Endothelial cell of umbilical vein (primary cell): ENCODE measurements around the gene ZNF334. TPM values are rescaled to one million over a fixed set of nuclear protein-coding genes. Genes with fewer than 3 reads are reported as not detected.

Experiments used
- BruUV-seq: library from RNA; stranded (reverse); fragments of 400-500 nt; replicated peaks from 2 replicates; lab custom pipeline; 2021; lab: Mats Ljungman, UMichigan
- CTCF ChIA-PET: fragments of 300-600, 350-600 bp; sonication (Branson Sonifier 250); formaldehyde crosslinking; loops from one replicate; lab custom pipeline; 2021; ENCODE audit warnings: antibody characterized with exemption, inconsistent platforms; lab: Charles Lee
- POLR2A ChIA-PET: fragments of 300-600, 350-600 bp; sonication (Branson Sonifier 250); formaldehyde crosslinking; loops from one replicate; lab custom pipeline; 2021; ENCODE audit warnings: antibody characterized with exemption, inconsistent platforms; lab: Charles Lee
- DNase-seq: peaks from one replicate; pipeline ENCODE4 v3.0.0-alpha.2; 2011; ENCODE audit warnings: low read depth, low spot score
- FAIRE-seq: peaks from 2 replicates; lab custom pipeline; 2011; peaks lifted over from hg19 to GRCh38; lab: Jason Lieb, UNC
- H2AFZ ChIP-seq: 2 replicates; pipeline ENCODE4 v1.6.0; 2012; ENCODE audit warnings: low read depth, low read length, control low read depth, inconsistent platforms
- H3K27ac ChIP-seq: 2 replicates; pipeline ENCODE4 v1.5.1; 2011; ENCODE audit warnings: low read depth, mild to moderate bottlenecking, control low read depth, low read length, moderate library complexity; ENCODE audit not compliant: insufficient read depth
- H3K27me3 ChIP-seq, 2 experiments: 2 replicates each; pipeline versions ENCODE4 v1.6.0 to v1.6.1; 2011; ENCODE audit warnings: low read length in 2 of 2, mixed read lengths in 1 of 2; ENCODE audit not compliant: control insufficient read depth in 2 of 2, insufficient read depth in 2 of 2
- H3K36me3 ChIP-seq, 2 experiments: 2 replicates in 1 of 2; 3 replicates in 1 of 2; pipeline ENCODE4 v1.5.1; 2011; ENCODE audit warnings: low read length in 2 of 2, mild to moderate bottlenecking in 1 of 2, moderate library complexity in 1 of 2; ENCODE audit not compliant: control insufficient read depth in 2 of 2, insufficient read depth in 2 of 2; ENCODE audit errors: extremely low read depth in 1 of 2
- H3K4me1 ChIP-seq: 3 replicates; pipeline ENCODE4 v1.5.1; 2011; ENCODE audit warnings: mild to moderate bottlenecking, low read length; ENCODE audit not compliant: control insufficient read depth, insufficient read depth; ENCODE audit errors: extremely low read depth
- H3K4me2 ChIP-seq: 2 replicates; pipeline ENCODE4 v1.6.1; 2011; ENCODE audit warnings: low read length, control low read depth, mixed read lengths; ENCODE audit not compliant: insufficient read depth
- H3K4me3 ChIP-seq, 3 experiments: fragments of 200-600 bp in 1 of 3; sonication (generic), shearing (Covaris generic) in 1 of 3; replicated peaks in 1 of 3; 2 replicates each; pipeline ENCODE4 v1.5.1; 2011 to 2016; ENCODE audit warnings: control low read depth in 3 of 3, low read length in 3 of 3, mild to moderate bottlenecking in 2 of 3, inconsistent platforms in 1 of 3, low read depth in 1 of 3, moderate library complexity in 1 of 3; ENCODE audit not compliant: insufficient read depth in 1 of 3
- H3K79me2 ChIP-seq: 2 replicates; pipeline ENCODE4 v1.6.0; 2012; ENCODE audit warnings: low read length, inconsistent platforms; ENCODE audit not compliant: control insufficient read depth, insufficient read depth
- H3K9ac ChIP-seq: replicated peaks from 2 replicates; pipeline ENCODE3; 2011; ENCODE audit warnings: low read length, control low read depth; ENCODE audit not compliant: insufficient read depth; ENCODE audit errors: extremely low read depth
- H3K9me1 ChIP-seq: replicated peaks from 3 replicates; pipeline ENCODE4 v1.6.0; 2011; ENCODE audit warnings: mild to moderate bottlenecking, low read length; ENCODE audit not compliant: control insufficient read depth, insufficient read depth; ENCODE audit errors: extremely low read depth
- H3K9me3 ChIP-seq: replicated peaks from 2 replicates; pipeline ENCODE4 v1.5.1; 2012; ENCODE audit warnings: low read length, inconsistent platforms; ENCODE audit not compliant: control insufficient read depth, insufficient read depth
- H4K20me1 ChIP-seq: replicated peaks from 2 replicates; pipeline ENCODE3; 2011; ENCODE audit warnings: mild to moderate bottlenecking, low read length; ENCODE audit not compliant: control insufficient read depth, insufficient read depth; ENCODE audit errors: extremely low read depth
- CTCF ChIP-seq, 2 donors: IDR thresholded peaks; 1 replicate in 1 of 2; 2 replicates in 1 of 2; pipeline ENCODE4 v1.5.1; 2011; ENCODE audit warnings: low read length in 2 of 2, mild to moderate bottlenecking in 2 of 2, moderate library complexity in 2 of 2, control low read depth in 1 of 2, inconsistent platforms in 1 of 2, low read depth in 1 of 2; ENCODE audit not compliant: insufficient read depth in 1 of 2; ENCODE audit errors: extremely low read depth in 1 of 2
- EZH2 ChIP-seq: IDR thresholded peaks from 2 replicates; pipeline ENCODE4 v1.6.1; 2012; ENCODE audit warnings: borderline replicate concordance, low read depth, mild to moderate bottlenecking, moderate library complexity, low read length, inconsistent platforms; ENCODE audit not compliant: severe bottlenecking
- FOS ChIP-seq: IDR thresholded peaks from 2 replicates; pipeline ENCODE4 v1.6.1; 2011; ENCODE audit warnings: mild to moderate bottlenecking, low read length, moderate library complexity, borderline replicate concordance; ENCODE audit not compliant: insufficient read depth
- GATA2 ChIP-seq: IDR thresholded peaks from 2 replicates; pipeline ENCODE4 v1.7.0; 2011; ENCODE audit warnings: low read depth, mild to moderate bottlenecking, moderate library complexity, mixed read lengths, low read length; ENCODE audit not compliant: insufficient read length, insufficient read depth
- JUN ChIP-seq: IDR thresholded peaks from 2 replicates; pipeline ENCODE4 v1.6.1; 2011; ENCODE audit warnings: borderline replicate concordance, low read depth; ENCODE audit not compliant: insufficient read length, insufficient read depth
- MAX ChIP-seq: IDR thresholded peaks from 2 replicates; pipeline ENCODE4 v1.6.1; 2011; ENCODE audit not compliant: insufficient read depth, insufficient read length
- MYC ChIP-seq: IDR thresholded peaks from one replicate; pipeline ENCODE4 v1.6.1; 2011; ENCODE audit warnings: mild to moderate bottlenecking, low read depth, low read length
- POLR2A ChIP-seq: IDR thresholded peaks from 2 replicates; pipeline ENCODE4 v1.6.1; 2012; ENCODE audit warnings: low read depth, mild to moderate bottlenecking, control low read depth, low read length
- POLR2AphosphoS5 ChIP-seq: IDR thresholded peaks from 2 replicates; pipeline ENCODE4 v1.6.1; 2012; ENCODE audit warnings: low read depth, mild to moderate bottlenecking, control low read depth, low read length, moderate library complexity; ENCODE audit not compliant: insufficient read depth
- dilution Hi-C: fragments of 300-500 bp; cut with MboI; formaldehyde crosslinking; loops from one replicate; pipeline ENCODE4 v1.15.0; 2019; ENCODE audit warnings: low sequenced_read_pairs; ENCODE audit not compliant: extremely low pct_ligation_motif_present
- intact Hi-C: fragments of 100-400 bp; cut with micrococcal nuclease; formaldehyde crosslinking; loops from one replicate; pipeline ENCODE4 v1.10.0; 2022
- polyA plus RNA-seq, 4 experiments: library from polyadenylated mRNA; depleted of rRNA in 3 of 4; stranded (reverse) in 3 of 4; unstranded in 1 of 4; fragments of >200 nt; gene quantifications; 2 replicates each; pipeline versions ENCODE4 v1.2.1 to v1.2.3, GENCODE V29; 2011 to 2012; ENCODE audit warnings: missing spikeins in 1 of 4
- total RNA-seq: library from RNA; stranded (reverse); gene quantifications from 2 replicates; pipeline ENCODE4 v1.2.3, GENCODE V29; 2021

The ZNF334 gene
- total and polyA plus RNA-seq, 2 donors (not counting 3 experiments of a cell fraction or from before 2014, with no cell fraction given), result 0.08 to 1.6 TPM

- no peak overlapping the region for H2AFZ ChIP-seq
- H4K20me1 ChIP-seq, result no peaks in the 10 kb centered on the region
- H3K27ac ChIP-seq, result no peak overlapping the region
- no peak for TF ChIP-seq EZH2
- TF ChIP-seq JUN, result no peak
- TF ChIP-seq POLR2AphosphoS5, result no peak
- no peak for TF ChIP-seq POLR2A
- TF ChIP-seq CTCF (IDR thresholded peaks at IDR 0.05; ENCODE audit: extremely low read depth in 1 of 2, insufficient read depth in 1 of 2, low read depth in 1 of 2, low read length in 2 of 2), result no peak
- TF ChIP-seq GATA2, result no peak
- no peak for TF ChIP-seq MYC
- no peak for TF ChIP-seq MAX
- TF ChIP-seq FOS, result no peak
- no peaks in the 10 kb centered on the region for H3K36me3 ChIP-seq
- FAIRE-seq (no peak), DNase-seq (no peak)
- H3K4me1 ChIP-seq, result no peaks in the 10 kb centered on the region
- H3K9me3 ChIP-seq, result no peaks in the 10 kb centered on the region
- H3K4me2 ChIP-seq, result no peak overlapping the region
- ChIA-PET POLR2A (no interaction called here), CTCF (no interaction called here)
- no peaks in the 10 kb centered on the region for H3K79me2 ChIP-seq
- no TSS peak for BruUV-seq
- no peaks in the 10 kb centered on the region for H3K9me1 ChIP-seq
- H3K27me3 ChIP-seq, result no peaks in the 10 kb centered on the region
- dilution Hi-C loops, result no loop called here
- intact Hi-C loops, result no loop called here
- no peak overlapping the region for H3K9ac ChIP-seq
- H3K4me3 ChIP-seq, result no peak overlapping the region
Measured at GRCh38 chr20:46548688-46549087, 35.3 kb upstream of the ZNF334 start.
